Body of pancreas (tissue), 4 donors: ENCODE data around the gene MLN.

Source experiments
- POLR2A ChIP-seq, 3 donors: fragments of 450-650 bp; IDR thresholded peaks; one replicate each; pipeline ENCODE4 v1.6.1; 2016; ENCODE audit warnings: antibody characterized with exemption in 3 of 3, mild to moderate bottlenecking in 2 of 3
- TF ChIP-seq, protein P1 (sequence below), 7 experiments: fragments of 450-650 bp in 4 of 7; fragments of 200-600 bp in 3 of 7; sonication (generic) in 3 of 7; IDR thresholded peaks; one replicate each; pipeline ENCODE4 v1.5.1; 2016 to 2019; ENCODE audit warnings: antibody characterized with exemption in 7 of 7

DNA sequence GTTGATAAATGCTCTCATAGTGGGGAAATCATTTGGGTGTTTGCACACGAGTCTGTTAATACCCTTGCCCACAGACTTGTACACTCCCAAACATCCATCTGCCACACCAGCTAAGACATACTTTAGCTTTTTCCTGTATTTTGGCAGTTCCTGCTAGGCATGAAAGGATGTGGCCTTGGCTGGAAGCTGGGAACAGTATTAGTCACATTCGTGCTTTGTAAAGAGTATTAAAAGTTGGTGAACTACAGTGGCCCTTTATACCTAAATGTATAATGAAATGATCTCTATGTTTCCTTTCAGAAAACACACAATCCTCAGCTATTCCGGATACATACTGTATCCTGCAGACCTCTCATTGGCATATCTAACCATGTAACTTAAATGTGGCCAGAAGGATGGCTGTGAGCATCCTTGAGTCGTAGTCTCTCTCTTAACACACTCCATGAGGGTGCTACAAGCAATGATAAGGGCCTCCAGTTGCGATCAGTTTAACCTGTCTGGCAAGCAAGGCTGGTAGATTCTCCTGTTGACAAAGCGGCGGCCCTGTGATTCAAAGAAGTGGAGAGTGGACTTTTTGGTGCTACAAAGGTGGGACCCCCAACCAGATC lies 16.4 kb downstream of the MLN start:
- TF ChIP-seq, protein P1, sequence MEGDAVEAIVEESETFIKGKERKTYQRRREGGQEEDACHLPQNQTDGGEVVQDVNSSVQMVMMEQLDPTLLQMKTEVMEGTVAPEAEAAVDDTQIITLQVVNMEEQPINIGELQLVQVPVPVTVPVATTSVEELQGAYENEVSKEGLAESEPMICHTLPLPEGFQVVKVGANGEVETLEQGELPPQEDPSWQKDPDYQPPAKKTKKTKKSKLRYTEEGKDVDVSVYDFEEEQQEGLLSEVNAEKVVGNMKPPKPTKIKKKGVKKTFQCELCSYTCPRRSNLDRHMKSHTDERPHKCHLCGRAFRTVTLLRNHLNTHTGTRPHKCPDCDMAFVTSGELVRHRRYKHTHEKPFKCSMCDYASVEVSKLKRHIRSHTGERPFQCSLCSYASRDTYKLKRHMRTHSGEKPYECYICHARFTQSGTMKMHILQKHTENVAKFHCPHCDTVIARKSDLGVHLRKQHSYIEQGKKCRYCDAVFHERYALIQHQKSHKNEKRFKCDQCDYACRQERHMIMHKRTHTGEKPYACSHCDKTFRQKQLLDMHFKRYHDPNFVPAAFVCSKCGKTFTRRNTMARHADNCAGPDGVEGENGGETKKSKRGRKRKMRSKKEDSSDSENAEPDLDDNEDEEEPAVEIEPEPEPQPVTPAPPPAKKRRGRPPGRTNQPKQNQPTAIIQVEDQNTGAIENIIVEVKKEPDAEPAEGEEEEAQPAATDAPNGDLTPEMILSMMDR (IDR thresholded peaks at IDR 0.05), result no peak
- TF ChIP-seq POLR2A (IDR thresholded peaks at IDR 0.05), result no peak
